GM12878 (cell line): ENCODE results near the gene APOA4. TPM values are rescaled to one million over a fixed set of nuclear protein-coding genes. Genes with fewer than 3 reads are reported as not detected.

ENCODE experiments used
- ATAC-seq: fragments of 200-7000 bp; cut with Tn5 transposase; 3 replicates; pipeline ENCODE4 v1.9.1; 2020; ENCODE audit warnings: mild to moderate bottlenecking, moderate library complexity
- BruUV-seq: library from RNA; stranded (reverse); fragments of 400-500 nt; replicated peaks from 2 replicates; lab custom pipeline; 2021; lab: Mats Ljungman, UMichigan
- CTCF ChIA-PET: fragments of 300-600 bp; sonication (Branson Sonifier 250); formaldehyde crosslinking; extraction: SDS; loops from one replicate; lab custom pipeline; 2021; ENCODE audit warnings: inconsistent platforms; lab: Yijun Ruan, JAX
- POLR2A ChIA-PET: fragments of 350-600 bp; formaldehyde crosslinking; extraction: SDS; loops from one replicate; lab custom pipeline; 2021; ENCODE audit warnings: inconsistent platforms; lab: Charles Lee
- RAD21 ChIA-PET: fragments of 300-600 bp; sonication (Branson Sonifier 250); formaldehyde crosslinking; loops from one replicate; lab custom pipeline; 2023; ENCODE audit warnings: antibody characterized with exemption; ENCODE audit not compliant: unreplicated experiment; lab: Charles Lee
- SMC1A ChIA-PET: fragments of 300-600 bp; sonication (Branson Sonifier 250); formaldehyde crosslinking; loops from one replicate; lab custom pipeline; 2023; ENCODE audit not compliant: unreplicated experiment, uncharacterized antibody; lab: Charles Lee
- DNase-seq: peaks from one replicate; pipeline ENCODE4 v3.0.0-alpha.2; 2011; ENCODE audit warnings: low read depth, low spot score
- FAIRE-seq: peaks from 3 replicates; lab custom pipeline; 2011; peaks lifted over from hg19 to GRCh38; lab: Jason Lieb, UNC
- H2AFZ ChIP-seq: 2 replicates; pipeline ENCODE4 v1.6.0; 2011; ENCODE audit warnings: low read depth, low read length, control low read depth; ENCODE audit not compliant: control insufficient read depth
- H3K27ac ChIP-seq: 2 replicates; pipeline ENCODE4 v1.5.1; 2011; ENCODE audit warnings: control low read depth; ENCODE audit not compliant: control insufficient read depth, insufficient read depth
- H3K27me3 ChIP-seq, 2 experiments: replicated peaks in 1 of 2; 2 replicates each; pipeline versions ENCODE4 v1.6.0 to v1.6.1; 2011; ENCODE audit warnings: low read length in 1 of 2; ENCODE audit not compliant: control insufficient read depth in 2 of 2, insufficient read depth in 2 of 2
- H3K36me3 ChIP-seq, 2 experiments: 2 replicates each; pipeline ENCODE4 v1.5.1; 2011; ENCODE audit warnings: low read length in 1 of 2; ENCODE audit not compliant: control insufficient read depth in 2 of 2, insufficient read depth in 2 of 2
- H3K4me1 ChIP-seq: 2 replicates; pipeline ENCODE4 v1.6.1; 2011; ENCODE audit warnings: mild to moderate bottlenecking, low read length, moderate library complexity, mixed read lengths; ENCODE audit not compliant: control insufficient read depth, insufficient read depth
- H3K4me2 ChIP-seq: 2 replicates; pipeline ENCODE4 v1.6.0; 2011; ENCODE audit warnings: control low read depth; ENCODE audit not compliant: control insufficient read depth, insufficient read depth
- H3K4me3 ChIP-seq: fragments of 200-600 bp; sonication (generic); 2 replicates; pipeline ENCODE4 v1.5.1; 2016
- H3K79me2 ChIP-seq: 2 replicates; pipeline ENCODE4 v1.6.0; 2011; ENCODE audit warnings: low read length; ENCODE audit not compliant: control insufficient read depth, insufficient read depth
- H3K9ac ChIP-seq: 2 replicates; pipeline ENCODE4 v1.8.0; 2011; ENCODE audit warnings: low read length, control low read depth, mixed read lengths; ENCODE audit not compliant: control insufficient read depth, insufficient read depth
- H3K9me3 ChIP-seq: replicated peaks from 3 replicates; pipeline ENCODE4 v1.5.1; 2011; ENCODE audit warnings: mild to moderate bottlenecking, low read length; ENCODE audit not compliant: control insufficient read depth, insufficient read depth
- H4K20me1 ChIP-seq: 2 replicates; pipeline ENCODE4 v1.6.0; 2011; ENCODE audit not compliant: control insufficient read depth, insufficient read depth
- HDAC2 ChIP-seq: fragments of 200-600 bp; sonication (generic); IDR thresholded peaks from 2 replicates; pipeline ENCODE4 v1.6.1; 2017
- HDGF ChIP-seq: fragments of 450-650 bp; IDR thresholded peaks from 2 replicates; pipeline ENCODE4 v1.6.1; 2016; ENCODE audit warnings: antibody characterized with exemption
- IRF4 ChIP-seq: IDR thresholded peaks from 2 replicates; pipeline ENCODE4 v1.6.1; 2011; ENCODE audit warnings: low read depth, low read length
- JUNB ChIP-seq: IDR thresholded peaks from 2 replicates; pipeline ENCODE4 v1.6.1; 2016; ENCODE audit warnings: antibody characterized with exemption, mild to moderate bottlenecking
- JUND ChIP-seq: IDR thresholded peaks from 2 replicates; pipeline ENCODE4 v1.6.1; 2012; ENCODE audit warnings: low read depth, mild to moderate bottlenecking, low read length, improper control_type of control experiment, moderate library complexity
- MEF2A ChIP-seq: IDR thresholded peaks from 2 replicates; pipeline ENCODE4 v1.6.1; 2011; ENCODE audit warnings: low read depth, mild to moderate bottlenecking, low read length, moderate library complexity; ENCODE audit not compliant: insufficient read depth
- NR2F1 ChIP-seq: fragments of 450-650 bp; conservative IDR thresholded peaks from 2 replicates; pipeline ENCODE4 v1.6.1; 2017; ENCODE audit warnings: mild to moderate bottlenecking
- SPI1 ChIP-seq: IDR thresholded peaks from 2 replicates; pipeline ENCODE4 v1.6.1; 2011; ENCODE audit warnings: low read depth, mild to moderate bottlenecking, low read length, moderate library complexity, borderline replicate concordance; ENCODE audit not compliant: insufficient read depth
- ZBED1 ChIP-seq: IDR thresholded peaks from 2 replicates; pipeline ENCODE4 v1.6.1; 2016; ENCODE audit warnings: borderline replicate concordance
- ZNF24 ChIP-seq: fragments of 450-650 bp; IDR thresholded peaks from 2 replicates; pipeline ENCODE4 v1.6.1; 2017; ENCODE audit warnings: antibody characterized with exemption, mild to moderate bottlenecking
- ZNF622 ChIP-seq: fragments of 450-650 bp; IDR thresholded peaks from 2 replicates; pipeline ENCODE4 v1.6.1; 2017; ENCODE audit warnings: mild to moderate bottlenecking, inconsistent platforms
- ZSCAN29 ChIP-seq: fragments of 450-650 bp; IDR thresholded peaks from 2 replicates; pipeline ENCODE4 v1.6.1; 2017; ENCODE audit warnings: mild to moderate bottlenecking, moderate library complexity
- WGBS: methylation state at CpG from one replicate; pipeline ENCODE4 v1.1.6; 2016; ENCODE audit warnings: low lambda C conversion rate; ENCODE audit not compliant: insufficient replicate concordance, insufficient coverage; ENCODE audit errors: missing lambda C conversion rate; 5-methylcytosine and 5-hydroxymethylcytosine counted together
- in situ Hi-C: fragments of 300-500 bp; cut with MboI; formaldehyde crosslinking; loops from 9 replicates; pipeline ENCODE4 v1.14.3; 2018; ENCODE audit warnings: mixed read lengths
- intact Hi-C: fragments of 100-400 bp; cut with micrococcal nuclease; formaldehyde crosslinking; loops from one replicate; pipeline ENCODE4 v1.14.2; 2022; ENCODE audit not compliant: unreplicated experiment
- polyA plus RNA-seq, 11 experiments: library from polyadenylated mRNA; depleted of rRNA in 4 of 11; unstranded in 6 of 11; stranded (reverse) in 5 of 11; fragments of >200 nt; fragmentation: Nextera tagmentation in 4 of 11; fragmentation: Illumina TruSeq in 1 of 11; extraction: Ambion mirVana in 4 of 11; extraction: Trizol in 1 of 11; gene quantifications; 1 replicate in 1 of 11; 2 replicates in 10 of 11; pipeline versions ENCODE4 v1.2.1 to v1.2.3, GENCODE V29; 2011 to 2016; ENCODE audit warnings: inconsistent platforms in 2 of 11, missing spikeins in 2 of 11, low read depth in 1 of 11
- total RNA-seq, 4 experiments: library from RNA; depleted of rRNA in 3 of 4; stranded (reverse); fragments of >200 nt in 3 of 4; fragmentation: Illumina TruSeq in 1 of 4; extraction: Trizol in 1 of 4; gene quantifications; 2 replicates each; pipeline versions ENCODE4 v1.2.1 to v1.2.3, GENCODE V29; 2013 to 2021

The APOA4 gene
- total and polyA plus RNA-seq, 10 of the 15 experiments (the other 5 are each of a cell fraction or from before 2014, with no cell fraction given), result not detected

GRCh38 chr11:116813781-116814471 lies 9.2 kb downstream of the APOA4 start:
- no peak overlapping the region for H2AFZ ChIP-seq
- intact Hi-C loops, result no loop called here
- CTCF ChIA-PET, result interaction anchor here (1.3 to 2.1 kb wide), 4 partner anchors 14 to 67 kb away, joined by 3 to 12 read pairs (median 8); partner anchors contain the start of gene APOA5
- SMC1A ChIA-PET, result interaction anchor here (0.7 to 1.2 kb wide), 3 partner anchors 20 to 38 kb away, joined by 3 to 4 read pairs (median 3); no protein-coding TSS in a partner anchor
- H3K4me1 ChIP-seq, result no peaks in the 10 kb centered on the region
- H3K4me2 ChIP-seq, result no peak overlapping the region
- no peaks in the 10 kb centered on the region for H3K27me3 ChIP-seq
- no peak overlapping the region for H3K4me3 ChIP-seq
- no peaks in the 10 kb centered on the region for H4K20me1 ChIP-seq
- POLR2A ChIA-PET, result no interaction called here
- FAIRE-seq (no peak), DNase-seq (no peak), ATAC-seq (no peak)
- TF ChIP-seq JUNB, result no peak
- H3K79me2 ChIP-seq, result no peaks in the 10 kb centered on the region
- BruUV-seq, result no TSS peak
- WGBS, result 37% methylated on average over 5 of the region's 5 CpGs
- no peak overlapping the region for H3K27ac ChIP-seq
- H3K36me3 ChIP-seq, result no peaks in the 10 kb centered on the region
- in situ Hi-C loops, result no loop called here
- no peak overlapping the region for H3K9ac ChIP-seq
- RAD21 ChIA-PET, result interaction anchor here (1.0 kb wide), 1 partner anchor 23 kb away, joined by 3 read pairs; the partner anchor contains the start of gene APOA5
- no peaks in the 10 kb centered on the region for H3K9me3 ChIP-seq

- no peak for DNase-seq
- CTCF ChIA-PET, result interaction anchor here (1.0 to 2.1 kb wide), 5 partner anchors 13 to 67 kb away, joined by 3 to 12 read pairs (median 4); partner anchors contain the start of genes APOA5 and ZPR1
These were observed 9.9 kb downstream of the APOA4 start for GRCh38 chr11:116813170-116813569.

More at GRCh38 chr11:116813170-116813569, 9.9 kb downstream of the APOA4 start:
- RAD21 ChIA-PET, result interaction anchor here (1.0 kb wide), 1 partner anchor 22 kb away, joined by 3 read pairs; the partner anchor contains the start of gene APOA5
- ATAC-seq (no peak), FAIRE-seq (no peak)
- no peak overlapping the region for H3K4me3 ChIP-seq
- H2AFZ ChIP-seq, result no peak overlapping the region
- POLR2A ChIA-PET, result no interaction called here
- BruUV-seq, result no TSS peak
- no peak overlapping the region for H3K4me2 ChIP-seq
- SMC1A ChIA-PET, result interaction anchor here (0.6 to 1.2 kb wide), 5 partner anchors 19 to 265 kb away, joined by 3 to 4 read pairs (median 3); no protein-coding TSS in a partner anchor
- H3K9me3 ChIP-seq, result no peaks in the 10 kb centered on the region
- intact Hi-C loops (no loop called here), in situ Hi-C loops (no loop called here)
- no peak overlapping the region for H3K27ac ChIP-seq
- no peaks in the 10 kb centered on the region for H4K20me1 ChIP-seq
- H3K9ac ChIP-seq, result no peak overlapping the region
- no peaks in the 10 kb centered on the region for H3K36me3 ChIP-seq
- 18% methylated on average over 1 of the region's 1 CpG for WGBS
- TF ChIP-seq HDGF (no peak), MEF2A (no peak), SPI1 (no peak), ZBED1 (no peak), ZNF24 (no peak), ZNF622 (no peak), HDAC2 (no peak), NR2F1 (no peak), JUND (no peak), IRF4 (no peak), ZSCAN29 (no peak)
- H3K27me3 ChIP-seq, result no peaks in the 10 kb centered on the region
- H3K79me2 ChIP-seq, result no peaks in the 10 kb centered on the region
- no peaks in the 10 kb centered on the region for H3K4me1 ChIP-seq
